GM23338 (cell line): ENCODE measurements around the gene PRXL2C. TPM values are rescaled to one million over a fixed set of nuclear protein-coding genes. Genes with fewer than 3 reads are reported as not detected.

Experiments used
- ATAC-seq: fragments of 200-7000 bp; cut with Tn5 transposase; 3 replicates; pipeline ENCODE4 v1.9.1; 2020
- DNase-seq: peaks from one replicate; pipeline ENCODE4 v3.0.0-alpha.2; 2015; ENCODE audit warnings: low spot score
- H2AFZ ChIP-seq: fragments of 200-600 bp; sonication (generic); 2 replicates; pipeline ENCODE4 v1.8.0; 2016; ENCODE audit warnings: antibody characterized with exemption, mild to moderate bottlenecking, moderate library complexity
- H3F3A ChIP-seq: fragments of 200-600 bp; sonication (generic); replicated peaks from 2 replicates; pipeline ENCODE4 v1.8.0; 2017; ENCODE audit warnings: antibody characterized with exemption, mixed run types, low read depth
- H3K27ac ChIP-seq: fragments of 200-600 bp; sonication (generic); 2 replicates; pipeline ENCODE4 v1.6.1; 2016; ENCODE audit warnings: low read depth
- H3K27me3 ChIP-seq: fragments of 200-600 bp; sonication (generic); 2 replicates; pipeline ENCODE4 v1.8.0; 2016; ENCODE audit warnings: mild to moderate bottlenecking, mixed run types, moderate library complexity; ENCODE audit not compliant: insufficient read depth
- H3K36me3 ChIP-seq: fragments of 200-600 bp; sonication (generic); 2 replicates; pipeline ENCODE4 v1.8.0; 2016; ENCODE audit warnings: mild to moderate bottlenecking; ENCODE audit not compliant: insufficient read depth
- H3K4me1 ChIP-seq: fragments of 200-600 bp; sonication (generic); 2 replicates; pipeline ENCODE4 v1.8.0; 2016; ENCODE audit warnings: mild to moderate bottlenecking, moderate library complexity; ENCODE audit not compliant: insufficient read depth
- H3K4me2 ChIP-seq: fragments of 200-600 bp; sonication (generic); 2 replicates; pipeline ENCODE4 v1.7.1; 2017; ENCODE audit warnings: mixed run types
- H3K4me3 ChIP-seq: fragments of 200-600 bp; sonication (generic); 2 replicates; pipeline ENCODE4 v1.6.1; 2016; ENCODE audit warnings: mixed run types
- H3K79me2 ChIP-seq: fragments of 200-600 bp; sonication (generic); replicated peaks from 2 replicates; pipeline ENCODE4 v1.8.0; 2017; ENCODE audit warnings: mild to moderate bottlenecking; ENCODE audit not compliant: insufficient read depth
- H3K9me2 ChIP-seq: fragments of 200-600 bp; sonication (generic); 2 replicates; pipeline ENCODE4 v1.8.0; 2017; ENCODE audit not compliant: insufficient read depth
- H4K20me1 ChIP-seq: fragments of 200-600 bp; sonication (generic); replicated peaks from 2 replicates; pipeline ENCODE4 v1.8.0; 2017; ENCODE audit warnings: mild to moderate bottlenecking; ENCODE audit not compliant: insufficient read depth
- H3K27ac Mint-ChIP-seq: 2 replicates; pipeline ENCODE4 v1.8.0; 2020; ENCODE audit warnings: inconsistent platforms, mild to moderate bottlenecking, moderate library complexity, mixed read lengths
- H3K27me3 Mint-ChIP-seq: 3 replicates; pipeline ENCODE4 v1.8.0; 2022; ENCODE audit warnings: low read depth, mild to moderate bottlenecking, moderate library complexity, mixed read lengths, inconsistent platforms; ENCODE audit not compliant: insufficient read depth, poor library complexity
- H3K36me3 Mint-ChIP-seq: 3 replicates; pipeline ENCODE4 v1.8.0; 2021; ENCODE audit warnings: low read depth, mild to moderate bottlenecking, inconsistent platforms, moderate library complexity, mixed read lengths
- H3K4me1 Mint-ChIP-seq: 3 replicates; pipeline ENCODE4 v1.8.0; 2020; ENCODE audit warnings: mild to moderate bottlenecking, inconsistent platforms, mixed read lengths
- H3K4me3 Mint-ChIP-seq: 3 replicates; pipeline ENCODE4 v1.8.0; 2021; ENCODE audit warnings: moderate library complexity, mild to moderate bottlenecking, inconsistent platforms, mixed read lengths
- H3K9me3 Mint-ChIP-seq: 3 replicates; pipeline ENCODE4 v1.8.0; 2020; ENCODE audit warnings: moderate library complexity, mild to moderate bottlenecking, inconsistent platforms, mixed read lengths
- CTCF ChIP-seq, 2 experiments: fragments of 200-600 bp in 1 of 2; sonication (generic) in 1 of 2; conservative IDR thresholded peaks; 2 replicates each; pipeline versions ENCODE4 v1.5.1 to v1.6.1; 2016 to 2017; ENCODE audit warnings: antibody characterized with exemption in 2 of 2, low read depth in 2 of 2, mild to moderate bottlenecking in 2 of 2, moderate library complexity in 1 of 2
- JUNB ChIP-seq: IDR thresholded peaks from one replicate; pipeline ENCODE4 v1.6.1; 2016; ENCODE audit warnings: antibody characterized with exemption; ENCODE audit not compliant: unreplicated experiment
- REST ChIP-seq: IDR thresholded peaks from one replicate; pipeline ENCODE4 v1.6.1; 2018; ENCODE audit warnings: antibody characterized with exemption; ENCODE audit not compliant: unreplicated experiment
- ZNF114 ChIP-seq: fragments of 250-450 bp; sonication (Bioruptor Pico); IDR thresholded peaks from 2 replicates; pipeline ENCODE4 v1.5.0; 2020; ENCODE audit warnings: mild to moderate bottlenecking, moderate library complexity
- ZNF331 ChIP-seq: fragments of 250-450 bp; sonication (Bioruptor Pico); IDR thresholded peaks from 2 replicates; pipeline ENCODE4 v1.5.0; 2020; ENCODE audit warnings: low read depth, mild to moderate bottlenecking, moderate library complexity
- polyA plus RNA-seq: library from polyadenylated mRNA; unstranded; fragments of >200 nt; fragmentation: Nextera tagmentation; extraction: Ambion mirVana; gene quantifications from 2 replicates; pipeline ENCODE4 v1.2.1, GENCODE V29; 2016
- total RNA-seq: library from RNA; depleted of rRNA; stranded (reverse); fragments of >200 nt; shearing (Covaris generic); gene quantifications from 2 replicates; pipeline ENCODE4 v1.2.3, GENCODE V29; 2014

The PRXL2C gene
- total and polyA plus RNA-seq, 2 experiments from 2014 or later: 5.2 to 7.9 TPM

DNA sequence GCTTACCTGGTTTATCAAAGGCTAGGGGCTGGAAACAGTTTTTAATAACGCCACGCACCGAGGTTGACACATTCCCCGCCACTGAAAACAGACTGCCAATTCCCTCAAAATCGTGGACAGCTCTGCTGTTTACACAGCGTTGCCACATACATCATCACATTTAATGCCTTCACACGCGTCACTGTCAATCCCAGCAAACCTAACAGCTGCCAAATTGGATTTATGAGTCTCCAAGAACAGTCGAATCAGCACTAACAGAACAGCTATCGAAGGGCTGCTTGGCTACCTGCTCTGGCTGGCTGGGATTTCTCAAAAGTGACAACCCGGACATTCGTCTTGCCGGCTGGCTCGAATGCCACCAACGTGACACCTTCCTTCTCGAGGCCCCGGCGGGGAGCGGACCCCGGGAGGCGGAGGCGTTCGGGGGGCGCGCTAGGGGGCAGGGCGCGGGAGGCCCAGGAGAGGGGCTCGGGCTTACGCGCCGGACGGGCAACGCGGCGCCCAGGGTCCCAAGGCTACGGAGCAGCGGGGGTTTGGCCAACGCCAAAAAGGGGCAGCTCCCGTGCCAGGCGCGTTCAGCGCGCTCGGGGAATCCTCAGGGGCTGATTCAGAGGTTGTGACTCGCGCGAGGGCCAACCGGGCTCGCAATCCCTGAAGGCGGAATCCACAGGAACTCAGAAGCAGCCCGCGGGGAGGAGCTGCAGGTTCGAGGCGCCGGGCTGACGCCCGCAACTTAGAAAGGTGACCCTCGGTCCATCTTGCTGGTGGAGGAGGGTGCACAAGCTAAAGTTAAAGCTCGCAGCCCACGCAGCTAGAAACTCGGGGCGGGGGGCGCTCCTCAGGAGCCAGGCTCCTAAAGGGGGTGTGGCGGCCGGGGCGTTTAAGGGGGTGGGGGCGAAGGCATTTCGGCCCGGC lies 36.7 kb downstream of the PRXL2C start (continued):
- TF ChIP-seq CTCF (conservative IDR thresholded peaks at IDR 0.05; ENCODE audit: low read depth in 2 of 2) (no peak), ZNF114 (CRISPR knock-in tag) (no peak), ZNF331 (CRISPR knock-in tag) (no peak)

GRCh38 chr9:96617439-96618185 lies 37.5 kb downstream of the PRXL2C start:
- Histone ChIP-seq H3K36me3 (no peaks in the 10 kb centered on the region), H3K4me1 (peaks cover 30% of the 10 kb centered on the region), H2AFZ (no peak overlapping the region), H3K27me3 (peaks cover 20% of the 10 kb centered on the region), H3K4me3 (peak overlapping the region; percentile 79), H3K4me2 (peak overlapping the region; percentile 92), H3K27ac (no peak overlapping the region), H3K79me2 (peaks cover 58% of the 10 kb centered on the region), H4K20me1 (peaks cover 47% of the 10 kb centered on the region), H3K9me2 (no peaks in the 10 kb centered on the region), H3F3A (peaks cover 11% of the 10 kb centered on the region)
- no peaks in the 10 kb centered on the region for H3K36me3 Mint-ChIP-seq
- TF ChIP-seq JUNB: no peak
- no peak for TF ChIP-seq REST
- no peak overlapping the region for H3K27ac Mint-ChIP-seq
- H3K27me3 Mint-ChIP-seq: peaks cover 23% of the 10 kb centered on the region
- H3K9me3 Mint-ChIP-seq: no peaks in the 10 kb centered on the region
- H3K4me3 Mint-ChIP-seq: peak overlapping the region; percentile 69
- peaks cover 54% of the 10 kb centered on the region for H3K4me1 Mint-ChIP-seq
- DNase-seq (peak; percentile 40), ATAC-seq (peak; percentile 5)
